Hepatocyte (in vitro differentiated cells): ENCODE measurements around the gene PCBP3. TPM values are rescaled to one million over a fixed set of nuclear protein-coding genes. Genes with fewer than 3 reads are reported as not detected.

Source experiments
- DNase-seq: peaks from one replicate; pipeline ENCODE4 v3.0.0-alpha.2; 2016; ENCODE audit warnings: low spot score
- H2AFZ ChIP-seq: fragments of 200-600 bp; sonication (generic); 2 replicates; pipeline ENCODE4 v1.6.0; 2016; ENCODE audit warnings: antibody characterized with exemption, mild to moderate bottlenecking
- H3K27ac ChIP-seq: fragments of 200-600 bp; sonication (generic); 2 replicates; pipeline ENCODE4 v1.5.1; 2016; ENCODE audit warnings: mild to moderate bottlenecking
- H3K27me3 ChIP-seq: fragments of 200-600 bp; sonication (generic); 2 replicates; pipeline ENCODE4 v1.6.1; 2016
- H3K36me3 ChIP-seq: fragments of 200-600 bp; sonication (generic); replicated peaks from 2 replicates; pipeline ENCODE4 v1.5.1; 2016; ENCODE audit warnings: low read depth; ENCODE audit not compliant: insufficient read depth
- H3K4me1 ChIP-seq: fragments of 200-600 bp; sonication (generic); 2 replicates; pipeline ENCODE4 v1.5.1; 2016; ENCODE audit warnings: mild to moderate bottlenecking, moderate library complexity; ENCODE audit not compliant: insufficient read depth
- H3K4me2 ChIP-seq: fragments of 200-600 bp; sonication (generic); 2 replicates; pipeline ENCODE4 v1.6.0; 2016
- H3K4me3 ChIP-seq: fragments of 200-600 bp; sonication (generic); 2 replicates; pipeline ENCODE4 v1.5.1; 2016; ENCODE audit warnings: mild to moderate bottlenecking
- H3K79me2 ChIP-seq: fragments of 200-600 bp; sonication (generic); 2 replicates; pipeline ENCODE4 v1.6.0; 2017; ENCODE audit warnings: mild to moderate bottlenecking
- H3K9me2 ChIP-seq: fragments of 200-600 bp; sonication (generic); replicated peaks from 2 replicates; pipeline ENCODE4 v1.6.0; 2017; ENCODE audit warnings: mild to moderate bottlenecking; ENCODE audit not compliant: insufficient read depth
- H3K9me3 ChIP-seq: fragments of 200-600 bp; sonication (generic); 2 replicates; pipeline ENCODE4 v1.5.1; 2016; ENCODE audit warnings: low read depth, mild to moderate bottlenecking
- H4K20me1 ChIP-seq: fragments of 200-600 bp; sonication (generic); 2 replicates; pipeline ENCODE4 v1.6.0; 2016; ENCODE audit warnings: mild to moderate bottlenecking; ENCODE audit not compliant: insufficient read depth, poor library complexity, severe bottlenecking
- CTCF ChIP-seq: fragments of 200-600 bp; sonication (generic); IDR thresholded peaks from 2 replicates; pipeline ENCODE4 v1.5.1; 2016; ENCODE audit warnings: antibody characterized with exemption, mild to moderate bottlenecking; ENCODE audit not compliant: poor library complexity
- EZH2 ChIP-seq: fragments of 200-600 bp; sonication (generic); IDR thresholded peaks from 2 replicates; pipeline ENCODE4 v1.6.1; 2016; ENCODE audit warnings: antibody characterized with exemption, mild to moderate bottlenecking, borderline replicate concordance
- EZH2phosphoT487 ChIP-seq: fragments of 200-600 bp; sonication (generic); IDR thresholded peaks from one replicate; pipeline ENCODE4 v1.6.1; 2018; ENCODE audit warnings: antibody characterized with exemption, mild to moderate bottlenecking, low read depth, moderate library complexity; ENCODE audit not compliant: unreplicated experiment, severe bottlenecking
- WGBS: methylation state at CpG from one replicate; pipeline ENCODE4 v1.1.6; 2016; ENCODE audit warnings: low lambda C conversion rate; ENCODE audit errors: missing lambda C conversion rate; 5-methylcytosine and 5-hydroxymethylcytosine counted together
- polyA plus RNA-seq: library from polyadenylated mRNA; unstranded; fragments of >200 nt; fragmentation: Nextera tagmentation; extraction: Ambion mirVana; gene quantifications from 2 replicates; pipeline ENCODE4 v1.2.1, GENCODE V29; 2016
- total RNA-seq: library from RNA; depleted of rRNA; stranded (reverse); fragments of >200 nt; gene quantifications from 2 replicates; pipeline ENCODE4 v1.2.3, GENCODE V29; 2014

The PCBP3 gene
- total and polyA plus RNA-seq, 2 experiments from 2014 or later, result 3.1 to 8.8 TPM

GRCh38 chr21:45834026-45834715, 190.6 kb downstream of the PCBP3 start:
- no peaks in the 10 kb centered on the region for H3K9me2 ChIP-seq
- WGBS, result 94% methylated on average over 24 of the region's 24 CpGs
- H3K9me3 ChIP-seq, result no peaks in the 10 kb centered on the region
- no peak overlapping the region for H3K4me3 ChIP-seq
- no peak for DNase-seq
- no peaks in the 10 kb centered on the region for H4K20me1 ChIP-seq
- no peak overlapping the region for H2AFZ ChIP-seq
- H3K36me3 ChIP-seq, result no peaks in the 10 kb centered on the region
- no peaks in the 10 kb centered on the region for H3K4me1 ChIP-seq
- H3K27ac ChIP-seq, result no peak overlapping the region
- H3K79me2 ChIP-seq, result no peaks in the 10 kb centered on the region
- no peaks in the 10 kb centered on the region for H3K27me3 ChIP-seq
- no peak overlapping the region for H3K4me2 ChIP-seq
- TF ChIP-seq CTCF (no peak), EZH2phosphoT487 (no peak), EZH2 (no peak)

DNA sequence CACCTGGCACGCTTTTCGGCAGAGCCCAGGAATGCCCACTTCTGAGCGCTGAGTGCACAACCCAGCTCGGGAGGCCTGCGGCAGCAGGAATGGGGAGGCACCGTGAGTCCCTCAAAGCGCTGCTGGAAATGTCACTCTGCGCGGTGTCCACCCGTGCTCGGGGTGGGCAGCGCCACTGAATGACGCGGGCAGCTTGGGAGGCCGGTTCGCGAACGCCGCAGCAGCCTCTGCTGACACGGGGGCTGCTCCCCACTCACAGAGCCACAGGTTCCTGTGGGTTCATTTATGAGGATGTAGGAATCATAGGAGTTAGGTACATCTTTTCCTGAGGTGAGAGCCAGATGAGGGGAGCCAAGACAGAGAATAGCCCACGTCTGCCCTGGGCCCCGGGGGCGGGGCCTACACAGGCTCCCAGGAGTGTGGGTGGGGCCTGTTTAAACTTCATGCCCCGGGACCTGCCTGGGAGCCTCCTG, 191.3 kb downstream of the PCBP3 start:
- no peaks in the 10 kb centered on the region for H3K27me3 ChIP-seq
- no peaks in the 10 kb centered on the region for H3K9me2 ChIP-seq
- no peaks in the 10 kb centered on the region for H4K20me1 ChIP-seq
- no peak overlapping the region for H3K4me3 ChIP-seq
- no peak overlapping the region for H2AFZ ChIP-seq
- no peaks in the 10 kb centered on the region for H3K9me3 ChIP-seq
- no peaks in the 10 kb centered on the region for H3K36me3 ChIP-seq
- no peak overlapping the region for H3K4me2 ChIP-seq
- no peaks in the 10 kb centered on the region for H3K79me2 ChIP-seq
- DNase-seq, result no peak
- 95% methylated on average over 24 of the region's 24 CpGs for WGBS
- no peaks in the 10 kb centered on the region for H3K4me1 ChIP-seq
- no peak overlapping the region for H3K27ac ChIP-seq
- no peak for TF ChIP-seq EZH2phosphoT487
- TF ChIP-seq EZH2, result no peak
- TF ChIP-seq CTCF, result no peak

GRCh38 chr21:45835301-45836267, 192.1 kb downstream of the PCBP3 start:
- no peaks in the 10 kb centered on the region for H3K9me2 ChIP-seq
- H3K27ac ChIP-seq, result no peak overlapping the region
- no peak overlapping the region for H2AFZ ChIP-seq
- no peaks in the 10 kb centered on the region for H3K79me2 ChIP-seq
- WGBS, result 90% methylated on average over 21 of the region's 21 CpGs
- H4K20me1 ChIP-seq, result no peaks in the 10 kb centered on the region
- H3K4me2 ChIP-seq, result no peak overlapping the region
- H3K9me3 ChIP-seq, result peaks cover under 1% of the 10 kb centered on the region
- H3K4me1 ChIP-seq, result no peaks in the 10 kb centered on the region
- H3K27me3 ChIP-seq, result no peaks in the 10 kb centered on the region
- DNase-seq, result no peak
- no peak for TF ChIP-seq CTCF
- no peak for TF ChIP-seq EZH2phosphoT487
- TF ChIP-seq EZH2, result no peak
- H3K36me3 ChIP-seq, result no peaks in the 10 kb centered on the region
- no peak overlapping the region for H3K4me3 ChIP-seq
